ENCODE measurements around the gene INPP4B.

DNA sequence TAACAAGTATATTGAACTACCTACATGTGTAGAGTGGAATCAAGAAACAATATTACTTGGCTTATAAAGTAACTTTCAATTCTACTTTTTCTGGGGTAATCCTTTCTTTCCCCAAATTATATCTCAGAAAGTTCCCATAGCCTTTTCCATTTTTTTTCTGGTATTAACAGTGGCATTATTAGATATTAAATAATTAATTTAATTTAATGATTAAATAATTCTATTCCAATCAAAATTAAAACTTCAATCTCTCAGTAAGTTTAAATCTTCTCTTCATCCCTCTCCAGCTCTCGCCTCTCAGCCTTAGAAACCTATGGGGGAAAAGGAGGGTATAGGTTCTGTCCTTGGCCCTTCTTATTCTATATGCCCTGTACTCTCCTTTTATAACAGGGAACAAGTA is 262.4 kb downstream of the INPP4B start:
- no peak for TF ChIP-seq EZH2 (IDR thresholded peaks at IDR 0.05; ENCODE audit: insufficient read depth, poor library complexity, severe bottlenecking)
- TF ChIP-seq EZH2phosphoT487 (IDR thresholded peaks at IDR 0.05; ENCODE audit: insufficient read depth, low read depth) = no peak

Data from GM23248 (cell line).